Cardiac muscle cell (in vitro differentiated cells and primary cell): Measurements from ENCODE around the gene TBC1D30. TPM values are rescaled to one million over a fixed set of nuclear protein-coding genes. Genes with fewer than 3 reads are reported as not detected.

ENCODE experiments used
- DNase-seq, 2 donors: peaks; one replicate each; pipeline versions ENCODE4 v3.0.0 to v3.0.0-alpha.2; 2010 to 2017; ENCODE audit warnings: low read depth in 1 of 2, low spot score in 1 of 2
- H3K27ac ChIP-seq: fragments of 200-600 bp; sonication (generic); 2 replicates; pipeline ENCODE4 v1.5.1; 2016
- H3K27me3 ChIP-seq: fragments of 200-600 bp; sonication (generic); 2 replicates; pipeline ENCODE4 v1.6.0; 2016; ENCODE audit warnings: control low read depth
- H3K36me3 ChIP-seq: fragments of 200-600 bp; sonication (generic); 2 replicates; pipeline ENCODE4 v1.5.1; 2016; ENCODE audit warnings: control low read depth
- H3K4me1 ChIP-seq: fragments of 200-600 bp; sonication (generic); 2 replicates; pipeline ENCODE4 v1.8.1; 2017; ENCODE audit warnings: low read depth, mild to moderate bottlenecking, mixed run types
- H3K4me3 ChIP-seq: fragments of 200-600 bp; sonication (generic); 2 replicates; pipeline ENCODE4 v1.5.1; 2016; ENCODE audit warnings: mild to moderate bottlenecking
- H3K9me3 ChIP-seq: fragments of 200-600 bp; sonication (generic); 2 replicates; pipeline ENCODE4 v1.5.1; 2017; ENCODE audit warnings: low read depth, mild to moderate bottlenecking, control low read depth
- CTCF ChIP-seq: IDR thresholded peaks from 2 replicates; pipeline ENCODE4 v1.5.1; 2012; ENCODE audit warnings: low read depth, mild to moderate bottlenecking, low read length
- polyA plus RNA-seq: library from polyadenylated mRNA; unstranded; fragments of >200 nt; fragmentation: Nextera tagmentation; extraction: Ambion mirVana; gene quantifications from 2 replicates; pipeline ENCODE4 v1.2.1, GENCODE V29; 2016
- total RNA-seq: library from RNA; depleted of rRNA; stranded (reverse); fragments of >200 nt; gene quantifications from 2 replicates; pipeline ENCODE4 v1.2.3, GENCODE V29; 2016

TBC1D30 gene
- total and polyA plus RNA-seq, 2 experiments from 2014 or later = 0.57 to 1.2 TPM

- Histone ChIP-seq H3K27ac (no peak overlapping the region), H3K4me1 (peaks cover 9% of the 10 kb centered on the region), H3K27me3 (no peaks in the 10 kb centered on the region), H3K9me3 (no peaks in the 10 kb centered on the region), H3K4me3 (no peak overlapping the region), H3K36me3 (no peaks in the 10 kb centered on the region)
- no peak for TF ChIP-seq CTCF
- DNase-seq = no peak
These were observed 32.3 kb upstream of the TBC1D30 start for GRCh38 chr12:64792128-64792527.

DNA sequence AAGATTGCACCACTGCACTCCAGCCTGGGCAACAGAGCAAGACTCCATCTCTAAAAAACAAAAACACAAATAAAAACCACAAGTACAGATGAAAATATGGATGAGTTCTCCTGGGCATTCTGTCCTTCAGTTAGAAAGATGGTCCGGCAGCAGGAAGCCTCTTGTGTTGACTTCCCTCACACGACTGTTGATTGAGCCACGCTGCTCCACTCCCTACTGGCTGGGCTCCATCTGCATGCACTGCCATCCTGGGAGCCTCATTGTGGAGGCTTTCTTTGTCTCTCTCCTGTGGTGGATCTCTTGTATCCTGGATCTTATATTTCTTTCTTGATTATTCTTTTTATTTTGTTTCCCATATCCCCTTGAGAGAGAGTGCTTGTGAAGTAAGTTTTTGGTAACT lies 30.8 kb upstream of the TBC1D30 start:
- Histone ChIP-seq H3K4me3 (no peak overlapping the region), H3K27ac (no peak overlapping the region), H3K4me1 (peaks cover 9% of the 10 kb centered on the region), H3K36me3 (no peaks in the 10 kb centered on the region), H3K9me3 (no peaks in the 10 kb centered on the region), H3K27me3 (no peaks in the 10 kb centered on the region)
- TF ChIP-seq CTCF = no peak
- no peak for DNase-seq

DNA sequence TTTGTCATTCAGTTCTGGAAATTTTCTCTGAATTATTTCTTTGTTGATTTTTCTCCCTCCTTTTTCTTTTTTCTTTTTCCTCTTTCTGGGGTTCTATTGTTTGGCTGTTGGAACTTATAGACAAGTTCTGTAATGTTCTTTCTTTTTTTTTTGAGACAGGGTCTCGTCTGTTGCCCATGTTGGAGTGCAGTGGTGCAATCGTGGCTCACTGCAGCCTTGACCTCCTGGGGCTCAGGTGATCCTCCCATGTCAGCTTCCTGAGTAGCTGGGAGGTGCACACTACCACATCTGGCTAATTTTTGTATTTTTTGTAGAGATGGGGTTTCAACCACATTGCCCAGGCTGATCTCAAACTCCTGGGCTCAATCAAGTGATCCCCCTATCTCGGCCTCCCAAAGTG lies 30.1 kb upstream of the TBC1D30 start:
- Histone ChIP-seq H3K4me3 (no peak overlapping the region), H3K9me3 (no peaks in the 10 kb centered on the region), H3K27me3 (no peaks in the 10 kb centered on the region), H3K36me3 (no peaks in the 10 kb centered on the region), H3K27ac (no peak overlapping the region), H3K4me1 (peaks cover 9% of the 10 kb centered on the region)
- TF ChIP-seq CTCF = no peak
- no peak for DNase-seq

DNA sequence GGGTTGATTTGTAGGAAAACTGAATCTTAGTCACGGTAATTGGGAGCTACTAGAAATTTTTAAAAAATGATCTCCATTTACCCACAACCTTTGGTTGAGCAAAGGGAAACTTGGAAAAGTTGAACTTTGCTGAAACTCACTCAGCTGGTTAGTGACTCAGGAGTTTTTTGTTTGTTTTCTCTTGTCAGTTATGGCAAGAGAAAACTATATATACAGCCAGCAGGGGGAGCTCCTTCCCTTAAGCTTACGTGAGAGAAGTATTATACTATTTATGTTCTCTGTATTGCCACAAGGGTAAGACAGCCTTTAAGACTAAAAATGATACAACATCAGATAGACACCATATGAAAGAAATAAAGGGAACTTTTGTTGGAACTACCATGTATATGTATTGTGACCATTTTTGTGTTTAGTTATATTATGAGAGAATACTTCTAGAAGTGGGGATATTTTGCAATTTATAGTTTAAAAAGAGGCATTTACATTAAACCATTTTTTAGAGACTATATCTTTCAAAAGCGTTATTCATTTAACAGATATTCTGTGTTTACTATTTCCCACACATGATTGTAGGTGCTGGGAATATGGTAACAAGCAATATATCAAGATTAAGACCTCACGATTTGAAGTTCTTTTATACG lies 28.1 kb upstream of the TBC1D30 start:
- Histone ChIP-seq H3K4me1 (peaks cover 9% of the 10 kb centered on the region), H3K27ac (no peak overlapping the region), H3K4me3 (no peak overlapping the region), H3K27me3 (no peaks in the 10 kb centered on the region), H3K36me3 (no peaks in the 10 kb centered on the region), H3K9me3 (no peaks in the 10 kb centered on the region)
- peak; percentile 82 for TF ChIP-seq CTCF
- DNase-seq = peak; percentile 85 to 94

DNA sequence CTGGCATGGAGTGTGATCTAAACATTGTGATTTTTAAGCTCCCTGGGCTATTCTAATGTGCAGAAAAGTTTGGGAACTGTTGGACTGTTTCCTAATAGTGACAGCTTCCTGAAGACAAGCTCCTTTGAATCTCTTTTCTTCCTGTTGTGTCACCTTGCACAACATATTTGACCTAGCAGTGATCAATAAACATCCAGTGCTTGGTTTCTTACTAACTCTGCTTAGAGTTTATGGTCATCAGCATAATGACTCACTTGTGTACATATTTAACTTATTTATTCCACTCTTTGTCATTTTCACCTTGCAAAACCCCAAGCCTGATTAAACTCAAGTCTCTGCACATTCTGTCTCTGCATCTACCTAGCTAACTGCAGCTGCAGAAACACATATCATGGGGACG lies 27.3 kb upstream of the TBC1D30 start:
- Histone ChIP-seq H3K27ac (no peak overlapping the region), H3K9me3 (no peaks in the 10 kb centered on the region), H3K27me3 (no peaks in the 10 kb centered on the region), H3K36me3 (no peaks in the 10 kb centered on the region), H3K4me3 (no peak overlapping the region), H3K4me1 (peaks cover 9% of the 10 kb centered on the region)
- DNase-seq = no peak
- TF ChIP-seq CTCF = no peak
